GM12892 (cell line): ENCODE data around the gene GYS1.

Source experiments
- POLR2A ChIP-seq: IDR thresholded peaks from 2 replicates; pipeline ENCODE4 v1.6.1; 2011; ENCODE audit warnings: low read depth, low read length, control low read depth
- TAF1 ChIP-seq: IDR thresholded peaks from 2 replicates; pipeline ENCODE4 v1.6.1; 2011; ENCODE audit warnings: low read depth, mild to moderate bottlenecking, control low read depth, low read length, borderline replicate concordance

- TF ChIP-seq POLR2A, result no peak
- no peak for TF ChIP-seq TAF1
These were observed 10.8 kb downstream of the GYS1 start for GRCh38 chr19:48982280-48982679.
